Liver (tissue), 9 donors: ENCODE measurements around the gene WNT11. TPM values are rescaled to one million over a fixed set of nuclear protein-coding genes. Genes with fewer than 3 reads are reported as not detected.

Experiments
- DNase-seq: peaks from one replicate; pipeline ENCODE4 v3.0.0-alpha.2; 2017; ENCODE audit warnings: low spot score
- H3K27ac ChIP-seq, 2 donors: one replicate each; pipeline ENCODE4 v1.7.0; 2013; ENCODE audit warnings: inconsistent platforms in 2 of 2, low read length in 2 of 2, control low read depth in 1 of 2, low read depth in 1 of 2, mild to moderate bottlenecking in 1 of 2
- H3K27me3 ChIP-seq, 4 donors: one replicate each; pipeline versions ENCODE4 v1.6.1 to v1.7.0; 2013; ENCODE audit warnings: low read length in 3 of 4, inconsistent platforms in 1 of 4, mild to moderate bottlenecking in 1 of 4, moderate library complexity in 1 of 4; ENCODE audit not compliant: control insufficient read depth in 4 of 4, insufficient read depth in 4 of 4
- H3K36me3 ChIP-seq, 4 donors: one replicate each; pipeline versions ENCODE4 v1.6.1 to v1.7.0; 2013; ENCODE audit warnings: low read length in 3 of 4, mild to moderate bottlenecking in 3 of 4, low read depth in 1 of 4, moderate library complexity in 1 of 4; ENCODE audit not compliant: control insufficient read depth in 4 of 4, insufficient read depth in 3 of 4
- H3K4me1 ChIP-seq, 4 donors: one replicate each; pipeline versions ENCODE4 v1.6.1 to v1.7.0; 2013; ENCODE audit warnings: low read length in 3 of 4, mild to moderate bottlenecking in 3 of 4, moderate library complexity in 1 of 4; ENCODE audit not compliant: control insufficient read depth in 4 of 4, insufficient read depth in 4 of 4
- H3K4me3 ChIP-seq, 3 donors: one replicate each; pipeline versions ENCODE4 v1.6.1 to v1.7.0; 2013; ENCODE audit warnings: low read length in 3 of 3, control low read depth in 1 of 3, low read depth in 1 of 3, mild to moderate bottlenecking in 1 of 3
- H3K9ac ChIP-seq, 2 donors: one replicate each; pipeline ENCODE4 v1.7.0; 2013; ENCODE audit warnings: low read length in 2 of 2, mild to moderate bottlenecking in 2 of 2, moderate library complexity in 2 of 2, control low read depth in 1 of 2, low read depth in 1 of 2
- H3K9me3 ChIP-seq, 4 donors: one replicate each; pipeline versions ENCODE4 v1.6.1 to v1.7.0; 2013; ENCODE audit warnings: low read length in 3 of 4; ENCODE audit not compliant: control insufficient read depth in 4 of 4
- ATF3 ChIP-seq: IDR thresholded peaks from 2 replicates; pipeline ENCODE4 v1.6.1; 2016; ENCODE audit warnings: antibody characterized with exemption
- CTCF ChIP-seq: fragments of 150-350 bp; IDR thresholded peaks from 2 replicates; pipeline ENCODE4 v1.5.1; 2017; ENCODE audit warnings: improper control_type of control experiment, low read depth, low read length; ENCODE audit not compliant: missing input control
- EGR1 ChIP-seq, 2 donors: IDR thresholded peaks; 2 replicates each; pipeline ENCODE4 v1.6.1; 2016 to 2018; ENCODE audit warnings: antibody characterized with exemption in 2 of 2, low read depth in 2 of 2
- FOXA1 ChIP-seq: IDR thresholded peaks from 2 replicates; pipeline ENCODE4 v1.6.1; 2016; ENCODE audit warnings: antibody characterized with exemption
- FOXA2 ChIP-seq: IDR thresholded peaks from 2 replicates; pipeline ENCODE4 v1.6.1; 2016; ENCODE audit warnings: antibody characterized with exemption
- GABPA ChIP-seq, 2 donors: IDR thresholded peaks in 1 of 2; conservative IDR thresholded peaks in 1 of 2; 2 replicates each; pipeline ENCODE4 v1.6.1; 2016; ENCODE audit warnings: antibody characterized with exemption in 2 of 2, mild to moderate bottlenecking in 1 of 2, moderate library complexity in 1 of 2
- HNF4A ChIP-seq, 2 donors: conservative IDR thresholded peaks; 2 replicates each; pipeline ENCODE4 v1.6.1; 2016; ENCODE audit warnings: antibody characterized with exemption in 2 of 2, mild to moderate bottlenecking in 2 of 2
- HNF4G ChIP-seq: IDR thresholded peaks from 2 replicates; pipeline ENCODE4 v1.6.1; 2016; ENCODE audit warnings: antibody characterized with exemption
- JUND ChIP-seq, 2 donors: IDR thresholded peaks; 2 replicates each; pipeline ENCODE4 v1.6.1; 2016; ENCODE audit warnings: antibody characterized with exemption in 2 of 2
- RXRA ChIP-seq, 2 donors: IDR thresholded peaks; 2 replicates each; pipeline ENCODE4 v1.6.1; 2017 to 2018; ENCODE audit warnings: antibody characterized with exemption in 2 of 2, mild to moderate bottlenecking in 1 of 2
- TAF1 ChIP-seq: conservative IDR thresholded peaks from 2 replicates; pipeline ENCODE4 v1.6.1; 2016; ENCODE audit warnings: antibody characterized with exemption, mild to moderate bottlenecking
- WGBS: extraction: QIAGEN DNeasy Blood & Tissue Kit; methylation state at CpG from one replicate; pipeline ENCODE4 v1.1.7; 2013; 5-methylcytosine and 5-hydroxymethylcytosine counted together
- polyA plus RNA-seq, 2 donors: library from polyadenylated mRNA; stranded (reverse) in 1 of 2; unstranded in 1 of 2; fragments of 200-250 nt in 1 of 2; fragments of >200 nt in 1 of 2; fragmentation: Nextera tagmentation in 1 of 2; extraction: Ambion mirVana in 1 of 2; gene quantifications; one replicate each; pipeline versions ENCODE4 v1.2.1 to v1.2.3, GENCODE V29; 2013 to 2015
- total RNA-seq, 2 donors: library from RNA; depleted of rRNA; stranded (reverse); fragments of >200 nt; gene quantifications; one replicate each; pipeline ENCODE4 v1.2.3, GENCODE V29; 2014
- TF ChIP-seq, protein P1 (sequence below): IDR thresholded peaks from 2 replicates; pipeline ENCODE4 v1.6.1; 2016; ENCODE audit warnings: antibody characterized with exemption
- TF ChIP-seq, protein P2 (sequence below): IDR thresholded peaks from 2 replicates; pipeline ENCODE4 v1.6.1; 2016; ENCODE audit warnings: antibody characterized with exemption
- donor health status: healthy.
- donor health status: healthy.
- donor health status: healthy.
- donor health status: healthy.
- donor health status: healthy.

Gene WNT11
- total and polyA plus RNA-seq, 4 donors, result 1.1 to 4.8 (median 2.5) TPM

DNA sequence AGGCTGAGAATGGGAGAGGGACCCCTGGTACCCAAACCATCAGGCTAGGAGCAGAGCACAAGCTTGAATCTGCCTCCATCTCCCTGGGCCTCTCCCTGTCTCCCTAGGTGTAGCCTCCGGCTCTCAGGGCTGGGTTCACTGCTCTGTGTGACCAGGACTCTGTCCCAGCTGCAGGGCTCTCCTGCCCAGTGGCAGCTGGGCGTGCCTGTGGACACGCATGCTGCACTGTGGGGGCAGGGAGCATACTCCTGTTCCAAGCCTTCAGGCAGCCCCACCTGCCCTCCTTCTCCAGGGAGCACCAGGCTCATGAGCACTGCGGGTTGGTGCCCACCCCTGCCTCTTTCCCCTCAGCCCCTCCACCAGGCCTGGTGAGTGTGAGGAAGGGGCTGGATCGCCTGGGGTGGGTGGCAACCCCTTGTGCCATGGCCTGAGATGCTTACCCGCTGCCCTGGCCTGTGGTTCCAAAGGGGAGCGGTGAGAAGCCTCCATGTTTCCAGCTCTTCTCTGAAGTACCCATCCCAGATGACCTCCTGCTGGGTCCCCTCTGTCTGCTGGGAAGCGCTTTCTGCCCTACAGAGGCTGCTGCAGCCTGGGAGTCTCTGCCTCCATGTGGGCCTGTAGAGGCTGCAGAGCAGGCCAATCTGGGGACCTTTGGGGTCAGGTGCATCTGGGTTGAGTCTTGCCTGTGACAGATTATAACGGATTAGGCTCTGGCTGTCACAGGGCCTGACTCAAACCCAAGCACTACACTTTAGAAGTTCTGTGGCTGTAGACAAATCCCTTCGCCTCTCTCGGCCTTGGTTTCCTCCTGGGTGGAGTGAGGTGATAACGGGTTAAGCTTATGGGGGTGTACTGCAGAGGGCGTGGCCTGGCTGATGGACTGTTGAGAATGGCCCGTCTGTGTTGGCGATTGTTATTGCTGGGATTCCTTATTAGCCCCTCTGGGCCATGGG, 43.7 kb downstream of the WNT11 start:
- H3K4me1 ChIP-seq, result no peaks in the 10 kb centered on the region
- no peak for DNase-seq
- no peaks in the 10 kb centered on the region for H3K36me3 ChIP-seq
- H3K27ac ChIP-seq, result no peak overlapping the region
- no peak overlapping the region for H3K4me3 ChIP-seq
- no peaks in the 10 kb centered on the region for H3K27me3 ChIP-seq
- no peaks in the 10 kb centered on the region for H3K9me3 ChIP-seq
- no peak overlapping the region for H3K9ac ChIP-seq
- TF ChIP-seq HNF4A (conservative IDR thresholded peaks at IDR 0.05) (no peak), TAF1 (no peak), RXRA (IDR thresholded peaks at IDR 0.05) (no peak), GABPA (IDR thresholded peaks at IDR 0.05 in 1 of 2, conservative IDR thresholded peaks at IDR 0.05 in 1 of 2) (no peak), EGR1 (IDR thresholded peaks at IDR 0.05; ENCODE audit: low read depth in 2 of 2) (no peak), HNF4G (no peak), FOXA2 (no peak), JUND (IDR thresholded peaks at IDR 0.05) (no peak), CTCF (no peak), FOXA1 (no peak), ATF3 (no peak)
- TF ChIP-seq, protein P1, sequence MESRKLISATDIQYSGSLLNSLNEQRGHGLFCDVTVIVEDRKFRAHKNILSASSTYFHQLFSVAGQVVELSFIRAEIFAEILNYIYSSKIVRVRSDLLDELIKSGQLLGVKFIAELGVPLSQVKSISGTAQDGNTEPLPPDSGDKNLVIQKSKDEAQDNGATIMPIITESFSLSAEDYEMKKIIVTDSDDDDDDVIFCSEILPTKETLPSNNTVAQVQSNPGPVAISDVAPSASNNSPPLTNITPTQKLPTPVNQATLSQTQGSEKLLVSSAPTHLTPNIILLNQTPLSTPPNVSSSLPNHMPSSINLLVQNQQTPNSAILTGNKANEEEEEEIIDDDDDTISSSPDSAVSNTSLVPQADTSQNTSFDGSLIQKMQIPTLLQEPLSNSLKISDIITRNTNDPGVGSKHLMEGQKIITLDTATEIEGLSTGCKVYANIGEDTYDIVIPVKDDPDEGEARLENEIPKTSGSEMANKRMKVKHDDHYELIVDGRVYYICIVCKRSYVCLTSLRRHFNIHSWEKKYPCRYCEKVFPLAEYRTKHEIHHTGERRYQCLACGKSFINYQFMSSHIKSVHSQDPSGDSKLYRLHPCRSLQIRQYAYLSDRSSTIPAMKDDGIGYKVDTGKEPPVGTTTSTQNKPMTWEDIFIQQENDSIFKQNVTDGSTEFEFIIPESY, result no peak
- TF ChIP-seq, protein P2, sequence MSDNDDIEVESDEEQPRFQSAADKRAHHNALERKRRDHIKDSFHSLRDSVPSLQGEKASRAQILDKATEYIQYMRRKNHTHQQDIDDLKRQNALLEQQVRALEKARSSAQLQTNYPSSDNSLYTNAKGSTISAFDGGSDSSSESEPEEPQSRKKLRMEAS, result no peak
- WGBS, result 96% methylated on average over 15 of the region's 15 CpGs

DNA sequence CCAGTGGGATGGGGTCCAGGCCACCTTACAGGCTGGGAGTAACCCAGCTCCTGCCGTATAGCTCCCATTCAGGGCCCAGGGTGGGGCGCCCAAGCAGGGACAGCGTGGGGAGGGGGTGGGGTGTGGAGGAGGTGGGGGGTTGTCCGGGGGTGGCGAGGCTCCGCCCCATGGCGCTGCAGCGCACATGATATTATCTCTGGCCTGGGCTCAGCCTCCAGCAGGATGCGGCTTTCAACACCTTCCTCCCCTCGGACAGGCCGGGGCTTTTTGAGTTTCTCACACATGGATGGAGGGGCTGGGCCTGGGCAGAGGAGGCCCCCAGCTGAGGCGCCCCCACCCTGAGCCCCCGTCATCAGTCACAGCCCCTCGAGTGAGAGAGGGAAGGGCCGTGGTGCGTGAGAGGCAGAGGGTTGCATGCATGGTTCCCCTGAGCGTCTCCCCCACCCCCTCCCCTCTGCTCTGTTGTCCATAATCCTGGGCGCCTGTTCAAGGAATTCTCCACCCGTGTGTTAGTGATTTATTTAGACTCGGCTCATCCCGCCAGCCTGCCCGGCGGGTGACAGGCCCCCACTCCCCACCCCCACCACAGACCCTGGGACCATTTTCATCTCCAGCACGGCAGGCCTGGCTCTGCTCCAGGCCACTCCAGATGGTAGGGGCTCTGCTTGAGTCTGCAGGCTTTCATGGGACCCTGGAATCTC, 44.9 kb downstream of the WNT11 start:
- no peak for TF ChIP-seq GABPA (IDR thresholded peaks at IDR 0.05 in 1 of 2, conservative IDR thresholded peaks at IDR 0.05 in 1 of 2)
- no peak for TF ChIP-seq ATF3
- TF ChIP-seq FOXA2, result no peak
- no peaks in the 10 kb centered on the region for H3K27me3 ChIP-seq
- no peaks in the 10 kb centered on the region for H3K36me3 ChIP-seq
- no peaks in the 10 kb centered on the region for H3K9me3 ChIP-seq
- no peak overlapping the region for H3K9ac ChIP-seq
- no peaks in the 10 kb centered on the region for H3K4me1 ChIP-seq
- DNase-seq, result no peak
- no peak overlapping the region for H3K27ac ChIP-seq
- H3K4me3 ChIP-seq, result no peak overlapping the region
- 48% methylated on average over 24 of the region's 24 CpGs for WGBS
